Neural cell (in vitro differentiated cells): ENCODE data around the gene FANCD2OS. TPM values are rescaled to one million over a fixed set of nuclear protein-coding genes. Genes with fewer than 3 reads are reported as not detected.

Source experiments
- H2AFZ ChIP-seq: fragments of 200-600, 300-800 bp; sonication (generic), shearing (Covaris generic); 2 replicates; pipeline ENCODE4 v1.6.0; 2014; ENCODE audit warnings: low read depth, mild to moderate bottlenecking, antibody characterized with exemption, low read length, moderate library complexity
- H3F3A ChIP-seq: fragments of 200-600 bp; shearing (Covaris generic); 2 replicates; pipeline ENCODE4 v1.6.1; 2016; ENCODE audit warnings: mild to moderate bottlenecking, moderate library complexity, mixed read lengths, antibody characterized with exemption, low read length; ENCODE audit not compliant: insufficient read depth, poor library complexity, severe bottlenecking
- H3K27ac ChIP-seq: fragments of 200-600, 300-800 bp; sonication (generic), shearing (Covaris generic); 2 replicates; pipeline ENCODE4 v1.5.1; 2014; ENCODE audit warnings: mild to moderate bottlenecking, low read length, moderate library complexity
- H3K27me3 ChIP-seq: fragments of 300-800, 200-600 bp; sonication (generic), shearing (Covaris generic); 2 replicates; pipeline ENCODE4 v1.6.0; 2014; ENCODE audit warnings: mild to moderate bottlenecking, low read depth, low read length, moderate library complexity; ENCODE audit not compliant: insufficient read depth
- H3K36me3 ChIP-seq: fragments of 300-800, 200-600 bp; sonication (generic), shearing (Covaris generic); 2 replicates; pipeline ENCODE4 v1.5.1; 2014; ENCODE audit warnings: mild to moderate bottlenecking, antibody characterized with exemption, low read length, moderate library complexity; ENCODE audit not compliant: insufficient read depth
- H3K4me2 ChIP-seq: fragments of 300-800, 200-600 bp; sonication (generic), shearing (Covaris generic); 2 replicates; pipeline ENCODE4 v1.6.0; 2014; ENCODE audit warnings: mild to moderate bottlenecking, low read length
- H3K4me3 ChIP-seq: fragments of 300-800, 200-600 bp; sonication (generic), shearing (Covaris generic); 2 replicates; pipeline ENCODE4 v1.5.1; 2014; ENCODE audit warnings: mild to moderate bottlenecking, low read length, moderate library complexity
- H3K79me2 ChIP-seq: fragments of 200-600 bp; shearing (Covaris generic); replicated peaks from 2 replicates; pipeline ENCODE4 v1.6.0; 2014; ENCODE audit warnings: mild to moderate bottlenecking, low read length, moderate library complexity; ENCODE audit not compliant: insufficient read depth
- H3K9ac ChIP-seq: fragments of 300-800, 200-600 bp; sonication (generic), shearing (Covaris generic); 2 replicates; pipeline ENCODE4 v1.6.1; 2016; ENCODE audit warnings: mild to moderate bottlenecking, low read length, mixed read lengths
- H3K9me2 ChIP-seq: fragments of 200-600 bp; shearing (Covaris generic); 2 replicates; pipeline ENCODE4 v1.6.1; 2016; ENCODE audit warnings: mild to moderate bottlenecking, low read length, mixed read lengths; ENCODE audit not compliant: insufficient read depth
- H3K9me3 ChIP-seq: fragments of 200-600, 300-800 bp; sonication (generic), shearing (Covaris generic); 2 replicates; pipeline ENCODE4 v1.6.1; 2016; ENCODE audit warnings: mild to moderate bottlenecking, mixed run types, low read length, moderate library complexity, mixed read lengths
- H4K20me1 ChIP-seq: fragments of 200-600 bp; shearing (Covaris generic); 2 replicates; pipeline ENCODE4 v1.6.1; 2016; ENCODE audit warnings: mild to moderate bottlenecking, mixed run types; ENCODE audit not compliant: insufficient read depth
- EP300 ChIP-seq: fragments of 450-650 bp; conservative IDR thresholded peaks from 2 replicates; pipeline ENCODE4 v1.6.1; 2014; ENCODE audit warnings: antibody characterized with exemption, mild to moderate bottlenecking, moderate library complexity; ENCODE audit not compliant: poor library complexity, severe bottlenecking
- EZH2 ChIP-seq: fragments of 200-600, 300-800 bp; shearing (Covaris generic), sonication (generic); IDR thresholded peaks from 2 replicates; pipeline ENCODE4 v1.6.1; 2014; ENCODE audit warnings: antibody characterized with exemption, low read length, borderline replicate concordance, mild to moderate bottlenecking; ENCODE audit not compliant: insufficient read depth, poor library complexity, severe bottlenecking
- MXI1 ChIP-seq: fragments of 450-650 bp; conservative IDR thresholded peaks from 2 replicates; pipeline ENCODE4 v1.6.1; 2014; ENCODE audit warnings: antibody characterized with exemption, mild to moderate bottlenecking; ENCODE audit not compliant: poor library complexity, severe bottlenecking
- POLR2AphosphoS5 ChIP-seq: IDR thresholded peaks from 2 replicates; pipeline ENCODE4 v1.6.1; 2012
- RAD21 ChIP-seq: fragments of 450-650 bp; conservative IDR thresholded peaks from 2 replicates; pipeline ENCODE4 v1.6.1; 2014; ENCODE audit warnings: antibody characterized with exemption, mild to moderate bottlenecking, moderate library complexity
- REST ChIP-seq: IDR thresholded peaks from 2 replicates; pipeline ENCODE4 v1.6.1; 2012; ENCODE audit warnings: borderline replicate concordance
- SMC3 ChIP-seq: fragments of 450-650 bp; conservative IDR thresholded peaks from 2 replicates; pipeline ENCODE4 v1.6.1; 2014; ENCODE audit warnings: antibody characterized with exemption, mild to moderate bottlenecking, moderate library complexity; ENCODE audit not compliant: poor library complexity
- TAF1 ChIP-seq: IDR thresholded peaks from 2 replicates; pipeline ENCODE4 v1.6.1; 2012; ENCODE audit warnings: low read depth
- polyA plus RNA-seq: library from polyadenylated mRNA; depleted of rRNA; stranded (reverse); fragments of >200 nt; gene quantifications from 2 replicates; pipeline ENCODE4 v1.2.3, GENCODE V29; 2014

The FANCD2OS gene
- polyA plus RNA-seq, 1 donor from 2014 or later: not detected

- Histone ChIP-seq H3K9me2 (no peaks in the 10 kb centered on the region), H3F3A (no peaks in the 10 kb centered on the region), H3K36me3 (peaks cover 12% of the 10 kb centered on the region), H3K9ac (no peak overlapping the region), H3K27me3 (no peaks in the 10 kb centered on the region), H2AFZ (no peak overlapping the region), H3K27ac (no peak overlapping the region), H3K4me3 (no peak overlapping the region), H3K79me2 (peaks cover 7% of the 10 kb centered on the region), H3K9me3 (no peaks in the 10 kb centered on the region), H3K4me2 (no peak overlapping the region), H4K20me1 (no peaks in the 10 kb centered on the region)
- TF ChIP-seq REST: no peak
- TF ChIP-seq EZH2: no peak
- no peak for TF ChIP-seq TAF1
- no peak for TF ChIP-seq MXI1
- no peak for TF ChIP-seq SMC3
- no peak for TF ChIP-seq RAD21
- TF ChIP-seq EP300: no peak
Measured at GRCh38 chr3:10149226-10149625, 41.2 kb upstream of the FANCD2OS start.

GRCh38 chr3:10145685-10146084 lies 37.6 kb upstream of the FANCD2OS start:
- Histone ChIP-seq H3K4me2 (no peak overlapping the region), H4K20me1 (no peaks in the 10 kb centered on the region), H3K79me2 (peaks cover 24% of the 10 kb centered on the region), H3K27ac (no peak overlapping the region), H3K9me3 (no peaks in the 10 kb centered on the region), H2AFZ (no peak overlapping the region), H3K9ac (no peak overlapping the region), H3F3A (peaks cover 5% of the 10 kb centered on the region), H3K36me3 (peaks cover 12% of the 10 kb centered on the region), H3K4me3 (no peak overlapping the region), H3K27me3 (no peaks in the 10 kb centered on the region), H3K9me2 (no peaks in the 10 kb centered on the region)
- TF ChIP-seq REST: no peak
- no peak for TF ChIP-seq EP300
- TF ChIP-seq RAD21: no peak
- TF ChIP-seq MXI1: no peak
- no peak for TF ChIP-seq POLR2AphosphoS5
- TF ChIP-seq EZH2: no peak
